ENCODE measurements around the gene ANKS1B.

DNA sequence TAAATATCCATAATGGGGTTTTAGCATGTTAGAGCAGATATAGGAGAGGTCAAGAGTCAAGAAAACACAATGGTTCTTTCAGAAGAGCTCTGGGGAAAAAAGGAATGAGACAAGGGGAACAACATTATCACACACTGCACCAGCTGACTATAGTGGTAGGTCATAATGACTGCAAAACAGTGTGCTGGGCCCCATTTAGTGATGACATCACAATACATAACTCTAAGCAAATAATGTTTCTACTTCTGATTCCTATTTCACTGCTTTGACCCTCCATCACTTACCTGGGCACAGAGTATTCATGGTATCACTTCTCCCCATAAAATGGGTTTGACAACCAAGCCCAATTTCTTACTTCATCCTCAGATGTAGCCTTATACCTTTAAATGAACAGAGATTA lies 275.1 kb downstream of the ANKS1B start:
- no peak for TF ChIP-seq EZH2 (IDR thresholded peaks at IDR 0.05; ENCODE audit: insufficient read depth, low read length)
- TF ChIP-seq, protein P1, sequence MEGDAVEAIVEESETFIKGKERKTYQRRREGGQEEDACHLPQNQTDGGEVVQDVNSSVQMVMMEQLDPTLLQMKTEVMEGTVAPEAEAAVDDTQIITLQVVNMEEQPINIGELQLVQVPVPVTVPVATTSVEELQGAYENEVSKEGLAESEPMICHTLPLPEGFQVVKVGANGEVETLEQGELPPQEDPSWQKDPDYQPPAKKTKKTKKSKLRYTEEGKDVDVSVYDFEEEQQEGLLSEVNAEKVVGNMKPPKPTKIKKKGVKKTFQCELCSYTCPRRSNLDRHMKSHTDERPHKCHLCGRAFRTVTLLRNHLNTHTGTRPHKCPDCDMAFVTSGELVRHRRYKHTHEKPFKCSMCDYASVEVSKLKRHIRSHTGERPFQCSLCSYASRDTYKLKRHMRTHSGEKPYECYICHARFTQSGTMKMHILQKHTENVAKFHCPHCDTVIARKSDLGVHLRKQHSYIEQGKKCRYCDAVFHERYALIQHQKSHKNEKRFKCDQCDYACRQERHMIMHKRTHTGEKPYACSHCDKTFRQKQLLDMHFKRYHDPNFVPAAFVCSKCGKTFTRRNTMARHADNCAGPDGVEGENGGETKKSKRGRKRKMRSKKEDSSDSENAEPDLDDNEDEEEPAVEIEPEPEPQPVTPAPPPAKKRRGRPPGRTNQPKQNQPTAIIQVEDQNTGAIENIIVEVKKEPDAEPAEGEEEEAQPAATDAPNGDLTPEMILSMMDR (IDR thresholded peaks at IDR 0.05; ENCODE audit: insufficient read depth, low read depth, low read length), result no peak
